Kidney (tissue), 14 donors: ENCODE data around the gene SREBF1. TPM values are rescaled to one million over a fixed set of nuclear protein-coding genes. Genes with fewer than 3 reads are reported as not detected.
"Not testable (repeated sequence)": the region's sequence is repeated elsewhere in the genome, so short reads cannot be mapped to it uniquely, and the experiment has no call there.

Experiments used
- DNase-seq, 5 donors: peaks; one replicate each; pipeline ENCODE4 v3.0.0-alpha.2; 2013 to 2020
- FAIRE-seq: peaks from 2 replicates; lab custom pipeline; 2012; peaks lifted over from hg19 to GRCh38; lab: Jason Lieb, UNC
- H3K27ac ChIP-seq, 2 donors: one replicate each; pipeline ENCODE4 v1.7.0; 2013; ENCODE audit warnings: low read depth in 2 of 2, low read length in 2 of 2, inconsistent platforms in 1 of 2
- H3K27me3 ChIP-seq: one replicate; pipeline ENCODE4 v1.7.1; 2013; ENCODE audit warnings: low read length, inconsistent platforms; ENCODE audit not compliant: control insufficient read depth, insufficient read depth
- H3K36me3 ChIP-seq, 3 donors: one replicate each; pipeline versions ENCODE4 v1.7.0 to v1.7.1; 2013; ENCODE audit warnings: low read length in 3 of 3, control low read depth in 1 of 3, inconsistent platforms in 1 of 3; ENCODE audit not compliant: insufficient read depth in 3 of 3, control insufficient read depth in 2 of 3
- H3K4me1 ChIP-seq, 3 donors: one replicate each; pipeline versions ENCODE4 v1.7.0 to v1.7.1; 2013; ENCODE audit warnings: low read length in 3 of 3, inconsistent platforms in 1 of 3, low read depth in 1 of 3; ENCODE audit not compliant: control insufficient read depth in 2 of 3, insufficient read depth in 2 of 3
- H3K4me3 ChIP-seq, 3 donors: one replicate each; pipeline versions ENCODE4 v1.7.0 to v1.8.1; 2013; ENCODE audit warnings: low read length in 3 of 3, control low read depth in 1 of 3, inconsistent platforms in 1 of 3
- H3K9ac ChIP-seq, 3 donors: one replicate each; pipeline versions ENCODE4 v1.7.0 to v1.7.1; 2013; ENCODE audit warnings: low read length in 3 of 3, control low read depth in 1 of 3, inconsistent platforms in 1 of 3
- H3K9me3 ChIP-seq, 3 donors: one replicate each; pipeline versions ENCODE4 v1.7.0 to v1.7.1; 2013; ENCODE audit warnings: low read length in 3 of 3, control low read depth in 1 of 3, inconsistent platforms in 1 of 3; ENCODE audit not compliant: control insufficient read depth in 2 of 3, insufficient read depth in 1 of 3
- CTCF ChIP-seq: IDR thresholded peaks from 3 replicates; pipeline ENCODE4 v1.5.1; 2012; ENCODE audit warnings: mild to moderate bottlenecking, moderate library complexity, borderline replicate concordance; ENCODE audit not compliant: insufficient read depth; ENCODE audit errors: extremely low read depth
- intact Hi-C: fragments of 100-400 bp; cut with DNase I; formaldehyde crosslinking; loops from one replicate; pipeline ENCODE4 v1.11.1; 2022
- polyA plus RNA-seq: library from polyadenylated mRNA; stranded (reverse); fragments of 350-450 nt; fragmentation: Illumina TruSeq; extraction: RNeasy Lipid Tissue Mini Kit (QIAGEN cat#74804); gene quantifications from one replicate; pipeline ENCODE4 v1.2.3, GENCODE V29; 2014; ENCODE audit warnings: low read depth, low replicate concordance; ENCODE audit not compliant: insufficient read depth
- total RNA-seq: library from RNA; stranded (reverse); fragmentation: NEBNext Ultra II Directional; extraction: Animal tissue kit (Norgen Biotek cat#: 25700); gene quantifications from one replicate; pipeline ENCODE4 v1.2.1, GENCODE V29; 2021
- donor health status: control.
- donor health status: control.
- donor health status: control.
- donor health status: control.
- donor health status: control.
- donor health status: DM: yes; HTN: yes; CAD: no.
- donor health status: Normal renal cell carcinoma (clear cell type).

SREBF1 gene
- total and polyA plus RNA-seq, 2 donors from 2014 or later, result 37.6 to 48.3 TPM

- H3K9ac ChIP-seq, result no peak overlapping the region
- H3K27ac ChIP-seq, result no peak overlapping the region
- peaks cover 0 to 5% (median 0%) of the 10 kb centered on the region in 3 donors for H3K36me3 ChIP-seq
- TF ChIP-seq CTCF, result no peak
- DNase-seq, result no peak
- no peaks in the 10 kb centered on the region for H3K9me3 ChIP-seq
- FAIRE-seq, result no peak
- H3K27me3 ChIP-seq, result no peaks in the 10 kb centered on the region
- H3K4me1 ChIP-seq, result peaks cover 2 to 18% (median 6%) of the 10 kb centered on the region in 3 donors
- intact Hi-C loops, result no loop called here
- H3K4me3 ChIP-seq, result no peak overlapping the region
Measured at GRCh38 chr17:17808706-17809432, 27.9 kb downstream of the SREBF1 start.

GRCh38 chr17:17808200-17808599, 28.6 kb downstream of the SREBF1 start:
- H3K9ac ChIP-seq, intact Hi-C loops, FAIRE-seq, H3K4me3 ChIP-seq, H3K27ac ChIP-seq, H3K27me3 ChIP-seq, H3K9me3 ChIP-seq, H3K36me3 ChIP-seq, DNase-seq: not testable (repeated sequence)
- H3K4me1 ChIP-seq, result peaks cover 2 to 18% (median 6%) of the 10 kb centered on the region in 3 donors

GRCh38 chr17:17807440-17807839, 29.3 kb downstream of the SREBF1 start:
- no peak for TF ChIP-seq CTCF
- DNase-seq, result no peak
- no peaks in the 10 kb centered on the region for H3K9me3 ChIP-seq
- peaks cover 2 to 17% (median 6%) of the 10 kb centered on the region in 3 donors for H3K4me1 ChIP-seq
- FAIRE-seq, result no peak
- H3K9ac ChIP-seq, result no peak overlapping the region
- no peaks in the 10 kb centered on the region for H3K36me3 ChIP-seq
- H3K4me3 ChIP-seq, result no peak overlapping the region
- H3K27me3 ChIP-seq, result no peaks in the 10 kb centered on the region
- no peak overlapping the region for H3K27ac ChIP-seq
- intact Hi-C loops, result no loop called here

- H3K27ac ChIP-seq, result no peak overlapping the region
- H3K36me3 ChIP-seq, result no peaks in the 10 kb centered on the region
- H3K9ac ChIP-seq, result no peak overlapping the region
- DNase-seq (no peak), FAIRE-seq (no peak)
- TF ChIP-seq CTCF, result no peak
- H3K27me3 ChIP-seq, result no peaks in the 10 kb centered on the region
- no peaks in the 10 kb centered on the region for H3K9me3 ChIP-seq
- intact Hi-C loops, result no loop called here
- H3K4me1 ChIP-seq, result peaks cover 2 to 11% (median 3%) of the 10 kb centered on the region in 3 donors
- no peak overlapping the region for H3K4me3 ChIP-seq
Measured at GRCh38 chr17:17806611-17807274, 30.0 kb downstream of the SREBF1 start.
